Measurements from ENCODE around the gene APOB. TPM values are rescaled to one million over a fixed set of nuclear protein-coding genes. Genes with fewer than 3 reads are reported as not detected.

Gene APOB
- polyA plus RNA-seq, 1 experiment: 0.04 TPM

DNA sequence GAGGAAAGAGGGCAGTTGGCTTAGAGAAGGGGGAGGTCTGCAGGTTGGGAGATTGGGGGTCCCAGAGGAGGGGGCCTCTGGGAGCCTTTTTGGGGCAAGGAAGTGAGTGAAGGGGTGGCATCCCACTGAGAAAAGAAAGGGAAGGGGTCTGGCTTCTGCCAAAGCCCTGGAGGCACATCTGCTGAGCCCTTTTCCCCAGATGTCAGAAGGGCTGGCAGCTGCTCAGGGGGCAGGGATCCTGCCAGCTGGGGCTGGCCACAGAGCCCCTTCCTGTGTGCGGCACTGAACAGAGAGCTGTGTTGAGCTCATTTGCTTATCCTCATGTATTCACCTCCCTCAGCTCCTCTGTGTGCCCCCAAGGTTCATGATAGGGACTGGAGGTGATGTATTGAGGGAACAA, 54.5 kb downstream of the APOB start:
- Histone ChIP-seq H3K27me3 (ENCODE audit: control insufficient read depth, insufficient read depth, low read length) (no peaks in the 10 kb centered on the region; the same call in 1 of the 2 replicates), H3K4me3 (ENCODE audit: low read depth, low read length) (no peak overlapping the region), H3K36me3 (ENCODE audit: control insufficient read depth, insufficient read depth, low read length) (no peaks in the 10 kb centered on the region)
- ChIA-PET POLR2A (no interaction called here), CTCF (interaction anchor here (0.7 to 0.9 kb wide), 2 partner anchors 328 to 338 kb away, joined by 3 read pairs; no protein-coding TSS in a partner anchor)
- no peak for DNase-seq (ENCODE audit: low read depth)
- TF ChIP-seq, protein P1, sequence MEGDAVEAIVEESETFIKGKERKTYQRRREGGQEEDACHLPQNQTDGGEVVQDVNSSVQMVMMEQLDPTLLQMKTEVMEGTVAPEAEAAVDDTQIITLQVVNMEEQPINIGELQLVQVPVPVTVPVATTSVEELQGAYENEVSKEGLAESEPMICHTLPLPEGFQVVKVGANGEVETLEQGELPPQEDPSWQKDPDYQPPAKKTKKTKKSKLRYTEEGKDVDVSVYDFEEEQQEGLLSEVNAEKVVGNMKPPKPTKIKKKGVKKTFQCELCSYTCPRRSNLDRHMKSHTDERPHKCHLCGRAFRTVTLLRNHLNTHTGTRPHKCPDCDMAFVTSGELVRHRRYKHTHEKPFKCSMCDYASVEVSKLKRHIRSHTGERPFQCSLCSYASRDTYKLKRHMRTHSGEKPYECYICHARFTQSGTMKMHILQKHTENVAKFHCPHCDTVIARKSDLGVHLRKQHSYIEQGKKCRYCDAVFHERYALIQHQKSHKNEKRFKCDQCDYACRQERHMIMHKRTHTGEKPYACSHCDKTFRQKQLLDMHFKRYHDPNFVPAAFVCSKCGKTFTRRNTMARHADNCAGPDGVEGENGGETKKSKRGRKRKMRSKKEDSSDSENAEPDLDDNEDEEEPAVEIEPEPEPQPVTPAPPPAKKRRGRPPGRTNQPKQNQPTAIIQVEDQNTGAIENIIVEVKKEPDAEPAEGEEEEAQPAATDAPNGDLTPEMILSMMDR (IDR thresholded peaks at IDR 0.05; ENCODE audit: insufficient read depth, low read depth, low read length): no peak

DNA sequence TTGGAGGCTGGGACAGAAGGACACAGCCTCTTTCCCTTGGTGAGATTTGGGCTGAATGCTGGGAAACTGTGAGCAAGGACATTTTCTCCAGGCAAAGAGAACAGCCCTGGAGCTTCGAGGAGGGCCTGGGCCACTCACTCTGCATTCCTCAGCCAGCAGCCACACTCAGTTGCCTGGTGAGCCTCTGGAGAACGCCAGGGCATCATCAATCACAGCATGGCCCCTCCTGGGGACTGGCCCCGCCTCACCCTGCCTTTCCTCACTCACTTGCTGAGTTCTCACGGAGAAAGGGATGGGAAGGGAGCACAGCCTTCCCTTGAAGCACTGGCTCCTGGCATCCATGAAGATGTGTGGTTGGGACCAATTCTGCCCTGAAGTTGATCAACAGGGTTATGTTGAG, 55.0 kb downstream of the APOB start:
- DNase-seq (ENCODE audit: low read depth): no peak
- no peaks in the 10 kb centered on the region; the same call in 1 of the 2 replicates for H3K27me3 ChIP-seq (ENCODE audit: control insufficient read depth, insufficient read depth, low read length)
- CTCF ChIA-PET: no interaction called here
- TF ChIP-seq, protein P1 (IDR thresholded peaks at IDR 0.05; ENCODE audit: insufficient read depth, low read depth, low read length): no peak
- no peaks in the 10 kb centered on the region for H3K36me3 ChIP-seq (ENCODE audit: control insufficient read depth, insufficient read depth, low read length)
- POLR2A ChIA-PET: no interaction called here
- H3K4me3 ChIP-seq (ENCODE audit: low read depth, low read length): no peak overlapping the region

DNA sequence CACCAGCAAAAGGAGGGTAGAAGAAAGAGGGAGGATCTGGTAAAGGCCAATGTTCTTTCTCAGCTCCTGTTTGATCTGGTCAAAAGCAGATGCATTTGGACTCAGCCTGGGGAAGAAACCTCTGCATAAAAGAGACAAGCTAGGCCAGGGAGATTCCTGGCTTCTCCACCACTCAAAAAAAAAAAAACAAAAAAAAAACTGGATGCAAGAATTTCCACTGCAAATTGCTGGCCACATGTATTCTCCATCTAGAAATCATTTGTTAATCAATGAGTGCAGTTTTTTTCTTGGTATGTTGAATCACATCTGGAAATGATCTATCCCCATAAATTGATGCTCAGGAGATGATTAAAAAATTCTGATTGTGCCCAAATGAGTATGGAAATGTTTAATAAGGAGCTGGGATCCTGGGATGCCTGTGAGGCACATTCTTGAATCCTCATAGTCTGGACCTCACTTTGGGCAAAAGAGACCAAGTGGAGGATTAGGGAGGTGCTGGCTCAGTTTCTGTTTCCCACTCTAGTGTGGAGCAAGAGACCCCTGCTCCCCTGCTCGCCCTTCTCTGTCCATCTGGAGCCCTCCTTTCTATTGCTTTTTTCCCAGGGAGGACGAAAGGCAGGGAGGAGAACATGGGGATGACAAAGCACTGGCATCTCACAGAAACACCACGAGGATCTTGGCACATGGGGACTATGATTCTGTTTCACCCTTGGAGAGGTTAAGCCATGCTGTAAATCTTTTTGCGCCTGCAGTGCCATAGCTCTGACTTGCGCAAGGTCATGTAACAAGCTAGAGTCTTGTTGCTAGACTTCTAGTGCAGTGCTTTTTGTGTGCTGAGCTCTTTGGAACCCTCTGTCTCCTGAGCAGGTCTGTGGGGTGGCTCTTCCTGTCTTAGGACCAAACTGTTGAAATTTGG, 57.6 kb downstream of the APOB start:
- Histone ChIP-seq H3K36me3 (ENCODE audit: control insufficient read depth, insufficient read depth, low read length) (no peaks in the 10 kb centered on the region), H3K4me3 (ENCODE audit: low read depth, low read length) (no peak overlapping the region), H3K27me3 (ENCODE audit: control insufficient read depth, insufficient read depth, low read length) (no peaks in the 10 kb centered on the region; the same call in 1 of the 2 replicates)
- ChIA-PET CTCF (interaction anchor here (0.9 to 1.1 kb wide), 3 partner anchors 10 to 325 kb away, joined by 3 to 4 read pairs (median 4); no protein-coding TSS in a partner anchor), POLR2A (no interaction called here)
- no peak for DNase-seq (ENCODE audit: low read depth)
- TF ChIP-seq, protein P1 (IDR thresholded peaks at IDR 0.05; ENCODE audit: insufficient read depth, low read depth, low read length): no peak

DNA sequence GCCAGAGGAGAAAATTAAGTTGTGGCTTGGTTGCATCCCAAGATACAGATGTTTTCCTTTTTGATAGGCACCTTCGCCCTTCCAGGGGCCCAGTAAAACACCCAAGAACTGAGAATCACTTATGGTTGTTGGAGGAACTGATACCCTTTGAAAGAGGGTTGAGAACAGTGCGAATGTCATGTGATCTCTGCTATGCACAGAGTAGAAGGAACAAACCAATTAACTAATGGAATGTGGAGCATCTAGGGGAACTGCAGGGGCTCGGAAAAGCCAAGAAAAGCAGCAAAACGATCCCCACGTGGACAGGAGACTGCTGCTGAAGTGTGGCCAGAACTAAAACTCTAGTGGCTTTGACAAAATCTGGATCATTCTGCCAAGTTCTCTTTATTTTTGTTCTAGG, 58.8 kb downstream of the APOB start:
- CTCF ChIA-PET: interaction anchor here (1.1 to 1.2 kb wide), 2 partner anchors 41 to 324 kb away, joined by 3 to 4 read pairs; no protein-coding TSS in a partner anchor

DNA sequence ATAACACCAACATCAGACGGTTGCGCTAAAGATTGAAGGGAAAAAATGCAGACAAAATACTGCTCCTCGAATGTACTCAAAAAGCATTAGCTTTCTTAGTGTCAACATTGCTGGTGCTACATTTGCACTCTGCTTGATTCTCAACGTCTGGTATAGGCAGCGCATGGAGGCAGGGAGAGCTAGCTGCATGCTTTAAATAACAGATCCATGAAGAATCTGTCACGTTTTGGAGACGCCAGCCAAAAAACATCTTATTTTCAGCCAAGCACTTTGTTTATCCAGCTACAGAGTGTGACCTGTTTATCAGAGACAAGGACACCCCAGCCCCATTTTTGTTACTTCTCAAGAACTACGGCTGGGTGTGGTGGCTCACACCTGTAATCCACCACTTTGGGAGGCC, 59.5 kb downstream of the APOB start:
- H3K27me3 ChIP-seq (ENCODE audit: control insufficient read depth, insufficient read depth, low read length): no peaks in the 10 kb centered on the region
- CTCF ChIA-PET: interaction anchor here (1.2 kb wide), 1 partner anchor 40 kb away, joined by 3 read pairs; no protein-coding TSS in a partner anchor
- H3K4me3 ChIP-seq (ENCODE audit: low read depth, low read length): no peak overlapping the region
- DNase-seq (ENCODE audit: low read depth): no peak
- TF ChIP-seq, protein P1 (IDR thresholded peaks at IDR 0.05; ENCODE audit: insufficient read depth, low read depth, low read length): no peak
- no peaks in the 10 kb centered on the region for H3K36me3 ChIP-seq (ENCODE audit: control insufficient read depth, insufficient read depth, low read length)
- POLR2A ChIA-PET: no interaction called here

More for the DNA sequence above, 58.8 kb downstream of the APOB start:
- H3K36me3 ChIP-seq (ENCODE audit: control insufficient read depth, insufficient read depth, low read length): no peaks in the 10 kb centered on the region
- POLR2A ChIA-PET: no interaction called here
- no peak for DNase-seq (ENCODE audit: low read depth)
- no peak overlapping the region for H3K4me3 ChIP-seq (ENCODE audit: low read depth, low read length)
- H3K27me3 ChIP-seq (ENCODE audit: control insufficient read depth, insufficient read depth, low read length): no peaks in the 10 kb centered on the region; the same call in 1 of the 2 replicates
- TF ChIP-seq, protein P1 (IDR thresholded peaks at IDR 0.05; ENCODE audit: insufficient read depth, low read depth, low read length): no peak
